ENCODE measurements around the gene SEPHS1. TPM values are rescaled to one million over a fixed set of nuclear protein-coding genes. Genes with fewer than 3 reads are reported as not detected.

SEPHS1 gene
- total RNA-seq, 6 experiments from 2014 or later: 25.4 to 32.1 (median 29.3) TPM

GRCh38 chr10:13338390-13339110, 9.5 kb downstream of the SEPHS1 start:
- intact Hi-C loops (cut with DNase I): no loop called here
- no peak for TF ChIP-seq CTCF (IDR thresholded peaks at IDR 0.05)
- TF ChIP-seq POLR2A (IDR thresholded peaks at IDR 0.05): no peak
- WGBS (ENCODE audit: insufficient coverage, low coverage, low lambda C conversion rate, missing lambda C conversion rate): 75% methylated on average over 10 of the region's 10 CpGs
- no peak overlapping the region for H3K4me3 ChIP-seq
- no peaks in the 10 kb centered on the region for H3K9me3 ChIP-seq
- DNase-seq (no peak), ATAC-seq (peak; percentile 10 to 35 (median 18))
- H3K4me1 ChIP-seq: peaks cover 0 to 7% (median 0%) of the 10 kb centered on the region in 4 donors
- peak overlapping the region in 2 of 3 donors; percentile 16 to 38 for H3K27ac ChIP-seq
- H3K36me3 ChIP-seq: peaks cover 0 to 13% (median 0%) of the 10 kb centered on the region in 4 donors
- no peaks in the 10 kb centered on the region for H3K27me3 ChIP-seq

- Histone ChIP-seq H3K4me1 (peaks cover 0 to 7% (median 0%) of the 10 kb centered on the region in 4 donors), H3K4me3 (no peak overlapping the region), H3K27me3 (no peaks in the 10 kb centered on the region), H3K36me3 (peaks cover 0 to 13% (median 2%) of the 10 kb centered on the region in 4 donors), H3K27ac (peak overlapping the region in 2 of 3 donors; percentile 16 to 24), H3K9me3 (no peaks in the 10 kb centered on the region)
- TF ChIP-seq POLR2A (IDR thresholded peaks at IDR 0.05): no peak
- no peak for TF ChIP-seq CTCF (IDR thresholded peaks at IDR 0.05)
- DNase-seq (no peak), ATAC-seq (peak; percentile 91 to 95 (median 93))
- intact Hi-C loops (cut with DNase I): no loop called here
- 22% methylated on average over 5 of the region's 6 CpGs for WGBS (ENCODE audit: insufficient coverage, low coverage, low lambda C conversion rate, missing lambda C conversion rate)
Measured at GRCh38 chr10:13337827-13338196, 10.3 kb downstream of the SEPHS1 start.

GRCh38 chr10:13337128-13337826, 10.8 kb downstream of the SEPHS1 start:
- Histone ChIP-seq H3K4me1 (peaks cover 0 to 7% (median 0%) of the 10 kb centered on the region in 4 donors), H3K27me3 (no peaks in the 10 kb centered on the region), H3K36me3 (peaks cover 0 to 17% (median 4%) of the 10 kb centered on the region in 4 donors), H3K27ac (peak overlapping the region in 2 of 3 donors; percentile 16 to 24), H3K4me3 (no peak overlapping the region), H3K9me3 (no peaks in the 10 kb centered on the region)
- 94% methylated on average over 3 of the region's 4 CpGs for WGBS (ENCODE audit: insufficient coverage, low coverage, low lambda C conversion rate, missing lambda C conversion rate)
- no peak for ATAC-seq
- intact Hi-C loops (cut with DNase I): no loop called here
- TF ChIP-seq POLR2A (IDR thresholded peaks at IDR 0.05): no peak
- no peak for TF ChIP-seq CTCF (IDR thresholded peaks at IDR 0.05)
- DNase-seq: no peak

GRCh38 chr10:13335881-13336280, 12.2 kb downstream of the SEPHS1 start:
- H3K27me3 ChIP-seq: no peaks in the 10 kb centered on the region
- TF ChIP-seq POLR2A (IDR thresholded peaks at IDR 0.05) (no peak), CTCF (IDR thresholded peaks at IDR 0.05) (no peak)
- ATAC-seq (no peak), DNase-seq (no peak)
- no peak overlapping the region for H3K4me3 ChIP-seq
- no peaks in the 10 kb centered on the region for H3K9me3 ChIP-seq
- intact Hi-C loops (cut with DNase I): no loop called here
- no peak overlapping the region for H3K27ac ChIP-seq
- peaks cover 0 to 26% (median 8%) of the 10 kb centered on the region in 4 donors for H3K36me3 ChIP-seq
- 83% methylated on average over 2 of the region's 9 CpGs for WGBS (ENCODE audit: insufficient coverage, low coverage, low lambda C conversion rate, missing lambda C conversion rate)
- peaks cover 0 to 7% (median 0%) of the 10 kb centered on the region in 4 donors for H3K4me1 ChIP-seq

All from right lobe of liver (tissue), 6 donors.